IMR-90 (cell line): ENCODE measurements around the gene ZDHHC16.

Source experiments
- CTCF ChIP-seq: conservative IDR thresholded peaks from 2 replicates; pipeline ENCODE4 v1.5.1; 2012; ENCODE audit warnings: mild to moderate bottlenecking, low read depth, low read length, improper control_type of control experiment
- NFE2L2 ChIP-seq: fragments of 150-350 bp; IDR thresholded peaks from 2 replicates; pipeline ENCODE4 v1.6.1; 2016; ENCODE audit warnings: low read depth, mild to moderate bottlenecking, low read length
- POLR2A ChIP-seq: IDR thresholded peaks from 2 replicates; pipeline ENCODE4 v1.6.1; 2012; ENCODE audit warnings: mild to moderate bottlenecking, low read depth, low read length
- RAD21 ChIP-seq: IDR thresholded peaks from 2 replicates; pipeline ENCODE4 v1.6.1; 2012; ENCODE audit warnings: low read length, improper control_type of control experiment
- SMC3 ChIP-seq: fragments of 150-350 bp; IDR thresholded peaks from 2 replicates; pipeline ENCODE4 v1.6.1; 2016; ENCODE audit warnings: low read depth, mild to moderate bottlenecking, antibody characterized with exemption, low read length, moderate library complexity

- TF ChIP-seq CTCF (no peak), NFE2L2 (no peak), POLR2A (no peak), RAD21 (no peak), SMC3 (no peak)
These were observed 17.4 kb upstream of the ZDHHC16 start for GRCh38 chr10:97428572-97428981.
